ENCODE results near the gene NUP43.
A peak's percentile ranks its signal among the peaks of the same experiment; 100 is the strongest.
"Not testable (repeated sequence)": the region's sequence is repeated elsewhere in the genome, so short reads cannot be mapped to it uniquely, and the experiment has no call there.

Gene NUP43

GRCh38 chr6:149749594-149750135 is 3.3 kb upstream of the NUP43 start, which contains the start of gene PCMT1:
Gene PCMT1, plus strand, starts transcription at chr6:149749741. Its CDS starts 161 bp downstream, at chr6:149749902.
- peak; percentile 46 for DNase-seq (ENCODE audit: low read depth, low spot score)
- peak within 1 kb of the TSS; percentile 70 for H3K27ac ChIP-seq

GRCh38 chr6:149749082-149749593 is 2.8 kb upstream of the NUP43 start:
- H3K27ac ChIP-seq: peak overlapping the region; percentile 70
- DNase-seq (ENCODE audit: low read depth, low spot score): not testable (repeated sequence)

- H3K27ac ChIP-seq; DNase-seq (ENCODE audit: low read depth, low spot score): not testable (repeated sequence)
These were observed 1.1 kb downstream of the NUP43 start for GRCh38 chr6:149745252-149745651.

DNA sequence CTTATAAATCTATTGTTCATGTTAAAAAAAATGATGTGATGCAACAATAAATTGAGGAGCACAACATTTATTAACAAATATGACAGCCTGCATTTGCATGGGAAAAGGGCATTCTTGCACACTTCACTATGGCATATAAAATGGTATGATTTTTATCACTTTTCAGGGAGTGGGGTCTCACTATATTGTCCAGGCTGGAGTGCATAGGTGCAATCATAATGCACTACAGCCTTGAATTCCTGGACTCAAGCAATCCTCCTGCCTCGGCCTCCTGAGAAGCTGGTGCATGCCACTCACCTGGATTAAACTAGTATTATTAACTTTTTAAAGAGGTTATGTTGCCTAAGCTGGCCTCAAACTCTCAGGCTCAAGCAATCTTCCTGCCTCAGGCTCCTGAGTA is 11.4 kb downstream of the NUP43 start:
- H3K27ac ChIP-seq: no peak overlapping the region
- no peak for DNase-seq (ENCODE audit: low read depth, low spot score)

- no peak overlapping the region for H3K27ac ChIP-seq
- DNase-seq (ENCODE audit: low read depth, low spot score): no peak
These were observed 13.1 kb downstream of the NUP43 start for GRCh38 chr6:149733089-149733720.

DNA sequence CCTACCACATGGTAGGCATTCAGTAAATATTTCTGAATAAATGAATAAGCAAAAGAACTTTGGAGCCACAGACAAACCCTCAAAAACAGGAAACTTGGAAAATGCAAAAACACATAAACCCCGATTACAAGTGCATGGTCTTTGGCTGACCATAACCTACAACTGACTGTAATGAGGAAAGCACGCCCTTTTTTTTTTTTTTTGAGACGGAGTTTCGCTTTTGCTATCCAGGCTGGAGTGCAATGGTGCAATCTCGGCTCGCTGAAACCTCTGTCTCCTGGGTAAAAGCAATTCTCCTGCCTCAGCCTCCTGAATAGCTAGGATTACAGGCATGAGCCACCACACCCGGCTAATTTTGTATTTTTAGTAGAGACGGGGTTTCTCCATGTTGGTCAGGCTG is 16.5 kb downstream of the NUP43 start:
- H3K27ac ChIP-seq: no peak overlapping the region

DNA sequence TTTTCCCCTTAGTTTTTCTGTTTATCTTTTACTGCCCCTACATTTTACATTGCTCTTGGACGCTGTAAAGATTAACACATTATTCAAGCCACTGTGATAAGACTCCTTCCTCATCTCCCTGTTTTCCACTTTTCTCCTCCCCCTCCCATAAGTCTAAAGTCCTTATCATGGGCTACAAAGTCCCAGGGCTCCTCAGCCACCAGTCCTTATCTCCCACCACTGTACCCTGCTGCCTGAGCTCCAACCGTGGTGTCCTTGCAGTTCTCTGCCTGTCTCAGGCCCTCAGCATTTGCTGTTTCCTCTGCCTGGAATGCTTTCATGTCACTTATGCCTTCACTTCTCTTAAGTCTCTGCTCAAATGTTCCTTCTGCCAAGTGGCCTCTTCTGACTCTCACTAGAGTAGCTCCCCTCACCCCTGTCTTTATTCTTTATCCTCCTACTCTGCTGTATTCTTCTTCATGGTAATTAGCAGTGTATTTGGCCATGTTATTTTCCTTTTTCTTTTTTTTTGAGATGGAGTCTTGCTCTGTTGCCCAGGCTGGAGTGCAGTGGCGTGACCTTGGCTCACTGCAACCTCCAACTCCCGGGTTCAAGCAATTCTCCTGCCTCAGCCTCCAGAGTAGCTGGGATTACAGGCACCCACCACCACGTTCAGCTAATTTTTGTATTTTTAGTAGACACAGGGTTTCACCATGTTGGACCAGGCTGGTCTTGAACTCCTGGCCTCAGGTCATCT is 17.7 kb downstream of the NUP43 start:
- no peak for DNase-seq (ENCODE audit: low read depth, low spot score)
- H3K27ac ChIP-seq: no peak overlapping the region

More for the DNA sequence above, 16.5 kb downstream of the NUP43 start:
- no peak for DNase-seq (ENCODE audit: low read depth, low spot score)

DNA sequence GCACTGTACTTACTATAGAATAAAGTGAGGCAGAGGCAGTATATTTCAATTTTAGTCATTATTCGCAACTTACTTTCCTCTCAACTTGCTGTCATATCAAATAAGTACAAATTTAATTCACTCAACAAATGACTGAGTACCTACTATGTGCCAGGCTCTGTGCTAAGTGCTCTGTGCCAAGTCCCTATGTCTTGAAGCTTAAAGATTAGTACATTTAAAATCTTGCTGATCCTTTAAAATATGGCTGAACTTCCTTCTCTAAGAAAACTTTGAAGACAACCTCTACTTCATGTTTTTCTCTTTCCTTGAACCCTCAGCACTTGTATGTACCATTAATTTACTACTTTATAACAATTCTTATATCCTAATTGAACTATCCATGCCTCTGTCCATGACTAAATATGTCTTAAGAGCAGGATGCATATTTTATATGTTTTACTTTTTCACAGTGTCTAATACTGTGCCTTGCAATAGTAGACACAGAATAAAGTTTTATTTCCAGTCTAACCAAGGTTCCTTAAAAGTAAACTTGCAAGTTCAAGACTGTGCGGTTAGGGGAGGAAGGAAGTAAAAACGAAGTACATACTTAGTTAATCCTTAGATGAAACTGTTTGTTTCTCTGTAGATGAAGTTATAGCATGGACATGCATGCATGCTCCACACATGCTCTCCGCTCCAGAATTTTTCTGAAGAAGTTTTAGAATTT is 18.4 kb downstream of the NUP43 start:
- no peak for DNase-seq (ENCODE audit: low read depth, low spot score)
- H3K27ac ChIP-seq: no peak overlapping the region

DNA sequence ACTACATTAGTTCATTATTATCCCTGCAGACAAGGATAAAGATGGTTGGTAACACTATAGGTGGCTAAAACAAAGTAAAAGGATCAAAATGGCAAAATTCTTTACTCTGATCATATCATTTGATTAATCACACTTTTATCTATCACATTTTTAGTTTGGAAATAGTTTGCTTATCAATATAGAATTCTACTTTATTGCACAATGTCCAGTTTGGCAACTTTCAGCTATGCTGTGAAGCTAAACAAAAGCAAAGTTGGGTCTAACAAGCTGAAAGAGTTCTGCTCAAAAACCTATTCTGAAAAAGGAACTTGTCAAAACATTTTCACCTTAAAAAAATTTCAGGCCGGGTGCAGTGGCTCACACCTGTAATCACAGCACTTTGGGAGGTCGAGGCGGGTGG is 20.5 kb downstream of the NUP43 start:
- no peak overlapping the region for H3K27ac ChIP-seq

GRCh38 chr6:149723771-149724417 is 22.4 kb downstream of the NUP43 start:
- H3K27ac ChIP-seq: no peak overlapping the region
- DNase-seq (ENCODE audit: low read depth, low spot score): peak; percentile 46

More for the DNA sequence above, 20.5 kb downstream of the NUP43 start:
- DNase-seq (ENCODE audit: low read depth, low spot score): no peak

DNA sequence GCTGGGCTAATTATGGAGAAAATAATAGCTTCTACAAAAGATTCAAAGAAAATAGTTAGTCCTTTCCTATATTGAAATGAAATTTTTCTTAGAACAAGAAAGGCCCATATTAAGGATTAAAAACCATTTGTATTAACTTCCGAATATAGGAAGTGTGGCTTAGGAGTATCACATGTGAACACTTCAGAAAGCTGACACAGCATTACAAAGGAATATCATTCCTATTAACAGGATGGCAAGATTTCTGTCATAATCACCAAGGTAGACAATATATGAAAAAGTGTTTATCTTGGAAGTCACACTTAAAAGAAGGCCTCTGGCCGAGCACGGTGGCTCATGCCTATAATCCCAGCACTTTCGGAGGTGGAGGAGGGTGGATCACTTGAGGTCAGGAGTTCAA is 23.1 kb downstream of the NUP43 start:
- DNase-seq (ENCODE audit: low read depth, low spot score): no peak
- H3K27ac ChIP-seq: no peak overlapping the region

GRCh38 chr6:149719531-149719930 is 26.8 kb downstream of the NUP43 start:
- H3K27ac ChIP-seq: no peak overlapping the region
- no peak for DNase-seq (ENCODE audit: low read depth, low spot score)

- DNase-seq (ENCODE audit: low read depth, low spot score): peak; percentile 14
- H3K27ac ChIP-seq: peak within 1 kb of the TSS; percentile 94
These were observed 28.5 kb downstream of the NUP43 start, which contains the start of gene LATS1 for GRCh38 chr6:149717588-149718458. Gene LATS1, minus strand, starts transcription at chr6:149718101. Its CDS starts 15,975 bp downstream, at chr6:149702126.

GRCh38 chr6:149717255-149717587 is 29.1 kb downstream of the NUP43 start:
- DNase-seq (ENCODE audit: low read depth, low spot score): no peak
- peak overlapping the region; percentile 94 for H3K27ac ChIP-seq

DNA sequence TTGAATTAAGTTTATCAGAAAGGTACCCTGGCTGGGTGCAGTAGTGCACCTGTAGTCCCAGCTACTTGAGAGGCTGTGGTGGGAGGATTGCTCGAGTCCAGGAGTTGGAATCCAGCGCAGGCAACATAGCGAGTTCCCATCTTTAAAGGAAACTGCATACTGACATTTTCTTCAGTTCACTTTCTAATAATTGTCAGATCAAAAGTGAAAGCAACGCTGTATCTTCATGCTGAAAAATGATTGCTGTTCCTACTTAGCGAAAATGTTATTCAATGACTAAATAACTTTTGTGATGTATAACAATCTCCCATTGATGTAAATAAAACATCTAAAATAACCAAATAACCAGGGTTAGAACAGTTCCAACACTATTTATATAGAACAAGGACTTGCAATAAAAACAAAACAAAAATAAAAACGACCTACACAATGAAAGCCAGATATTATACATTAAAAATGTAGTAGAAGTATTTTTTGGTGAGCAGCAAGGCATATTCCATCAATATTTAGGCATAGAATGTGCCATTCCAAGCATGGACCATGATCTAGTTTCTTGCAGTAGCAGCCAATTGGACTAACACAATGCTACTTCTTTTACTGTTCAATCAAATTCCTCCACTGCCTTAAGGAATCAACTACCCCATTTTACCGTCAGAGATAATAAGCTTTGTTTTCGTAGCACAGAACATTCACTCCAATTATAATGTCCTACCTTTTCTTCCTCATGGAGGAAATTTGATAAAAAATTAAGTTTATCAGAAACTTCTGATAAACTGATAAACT is 30.0 kb downstream of the NUP43 start:
- H3K27ac ChIP-seq: peak overlapping the region; percentile 94
- no peak for DNase-seq (ENCODE audit: low read depth, low spot score)

- H3K27ac ChIP-seq: no peak overlapping the region
- DNase-seq (ENCODE audit: low read depth, low spot score): no peak
These were observed 31.9 kb downstream of the NUP43 start for GRCh38 chr6:149714442-149714841.

DNA sequence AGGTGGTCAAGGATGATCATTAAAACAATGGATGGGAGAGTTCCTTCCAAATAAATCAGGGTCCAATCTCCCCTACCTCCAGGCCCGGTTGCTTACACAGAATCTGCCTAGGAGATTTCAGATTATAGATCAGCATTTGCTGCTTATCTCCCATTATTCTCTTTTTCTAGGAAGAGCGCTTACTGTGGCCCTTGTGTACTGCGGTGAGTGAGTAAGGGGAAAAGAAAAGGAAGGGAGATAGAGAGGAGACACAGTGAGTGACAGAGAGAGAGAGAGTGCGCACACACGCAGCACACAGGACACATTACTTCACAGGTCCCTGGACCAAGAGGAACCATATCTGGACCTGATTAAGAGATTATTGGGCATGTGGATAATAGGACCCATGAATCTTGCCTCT is 34.6 kb downstream of the NUP43 start:
- H3K27ac ChIP-seq: no peak overlapping the region
- DNase-seq (ENCODE audit: low read depth, low spot score): no peak

- DNase-seq (ENCODE audit: low read depth, low spot score): no peak
- no peak overlapping the region for H3K27ac ChIP-seq
These were observed 44.6 kb downstream of the NUP43 start for GRCh38 chr6:149701714-149702113.
